CD4-positive, alpha-beta T cell treated with Interleukin-6 at 100 ng/mL for 8 hours (primary cell): ENCODE measurements around the gene CHRNG.
"Not testable (repeated sequence)": the region's sequence is repeated elsewhere in the genome, so short reads cannot be mapped to it uniquely, and the experiment has no call there.

Source experiments
- DNase-seq: peaks from one replicate; pipeline ENCODE4 v3.0.0-alpha.2; 2020; ENCODE audit warnings: mixed read lengths, low spot score

The CHRNG gene

GRCh38 chr2:232527905-232528470 is 11.5 kb upstream of the CHRNG start:
- DNase-seq = no peak

DNA sequence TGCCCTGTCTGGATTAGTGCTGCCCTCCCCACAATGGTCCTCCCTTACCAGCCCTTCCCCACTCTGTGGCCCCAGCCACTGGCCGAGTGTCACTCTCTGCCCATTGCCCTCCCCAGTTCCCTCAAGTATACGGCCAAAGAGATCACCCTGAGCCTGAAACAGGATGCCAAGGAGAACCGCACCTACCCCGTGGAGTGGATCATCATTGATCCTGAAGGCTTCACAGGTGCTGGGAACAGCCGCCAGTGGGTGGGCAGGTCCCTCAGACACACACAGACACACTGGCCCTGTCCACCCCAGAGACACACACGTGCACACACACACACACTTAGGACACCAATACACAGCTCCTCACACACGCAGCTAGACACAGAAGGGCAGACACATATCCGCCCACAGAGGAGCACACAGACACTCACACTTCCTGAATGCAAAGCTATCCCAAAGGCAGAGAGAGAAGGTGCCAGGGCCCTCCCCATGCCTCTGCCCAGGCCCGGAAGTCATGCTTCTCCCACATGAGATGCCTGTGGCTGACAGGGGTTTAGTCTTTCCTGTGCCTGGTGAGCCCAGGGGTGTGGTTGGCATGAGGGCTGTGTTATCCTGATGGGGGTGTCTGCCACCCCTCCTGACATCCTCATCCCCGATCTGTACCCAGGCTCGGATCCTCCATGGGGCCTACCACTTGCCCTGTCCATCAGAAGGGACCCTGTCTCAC is 10.6 kb upstream of the CHRNG start:
- DNase-seq = no peak

GRCh38 chr2:232529806-232530547 is 9.5 kb upstream of the CHRNG start:
- no peak for DNase-seq

- no peak for DNase-seq
Observed at GRCh38 chr2:232530626-232531260, 8.7 kb upstream of the CHRNG start.

DNA sequence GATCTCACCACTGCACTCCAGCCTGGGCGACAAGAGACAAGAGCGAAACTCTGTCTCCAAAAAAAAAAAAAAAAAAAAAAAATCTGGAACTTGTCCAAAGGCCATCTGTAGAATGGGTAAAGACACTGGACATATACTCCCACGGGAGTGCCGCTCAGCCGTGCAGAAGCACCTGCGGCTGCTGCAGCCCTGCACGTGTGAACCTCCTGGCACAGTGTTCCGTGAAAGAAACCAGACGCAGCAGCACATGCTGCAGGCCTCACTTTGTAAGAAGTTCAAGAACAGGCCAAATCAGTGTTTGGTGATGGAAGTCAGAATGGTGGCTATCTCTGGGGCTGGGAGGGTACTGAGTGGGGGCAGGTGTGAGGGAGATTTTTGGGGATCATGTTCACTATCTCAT is 7.1 kb upstream of the CHRNG start:
- DNase-seq = no peak

GRCh38 chr2:232532821-232533220 is 6.7 kb upstream of the CHRNG start:
- DNase-seq = not testable (repeated sequence)

GRCh38 chr2:232533944-232534710 is 5.4 kb upstream of the CHRNG start:
- no peak for DNase-seq

GRCh38 chr2:232534940-232535651 is 4.4 kb upstream of the CHRNG start:
- DNase-seq = no peak

DNA sequence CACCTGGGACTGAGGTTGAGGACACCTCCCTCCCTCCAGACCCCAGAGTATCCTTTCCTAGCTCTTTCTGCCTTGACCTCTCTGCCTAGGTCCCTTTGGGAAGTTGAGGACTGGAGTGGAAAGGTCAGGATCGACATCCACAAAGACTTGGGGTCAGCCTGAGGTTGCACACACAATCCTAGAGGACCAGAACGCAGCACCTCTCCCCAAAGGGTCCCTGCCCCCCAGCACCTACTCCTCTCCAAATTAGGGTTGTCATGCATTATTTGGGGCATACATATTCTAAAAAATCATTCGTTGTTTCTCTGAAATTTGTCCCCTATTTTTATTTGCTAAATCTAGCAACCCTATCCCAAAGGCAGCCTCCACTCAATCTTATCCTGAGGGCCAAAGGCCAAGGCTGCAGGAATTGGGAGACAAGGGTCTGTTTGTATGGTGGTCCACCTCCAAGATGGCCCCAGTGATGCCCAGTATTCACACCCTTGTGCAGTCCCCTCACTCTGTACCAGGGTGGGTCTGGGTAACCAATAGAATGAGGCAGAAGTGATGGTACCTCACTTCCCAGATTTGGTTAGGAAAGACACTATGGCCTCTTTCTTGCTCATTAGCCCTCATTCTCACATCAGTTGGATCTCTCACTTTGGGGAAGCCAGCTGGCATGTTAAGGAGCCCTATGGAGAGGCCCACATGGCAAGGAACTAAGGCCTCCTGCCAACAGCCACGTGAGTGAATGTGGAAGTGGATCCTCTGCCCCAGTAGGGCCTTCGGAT is 3.5 kb upstream of the CHRNG start:
- DNase-seq = no peak

DNA sequence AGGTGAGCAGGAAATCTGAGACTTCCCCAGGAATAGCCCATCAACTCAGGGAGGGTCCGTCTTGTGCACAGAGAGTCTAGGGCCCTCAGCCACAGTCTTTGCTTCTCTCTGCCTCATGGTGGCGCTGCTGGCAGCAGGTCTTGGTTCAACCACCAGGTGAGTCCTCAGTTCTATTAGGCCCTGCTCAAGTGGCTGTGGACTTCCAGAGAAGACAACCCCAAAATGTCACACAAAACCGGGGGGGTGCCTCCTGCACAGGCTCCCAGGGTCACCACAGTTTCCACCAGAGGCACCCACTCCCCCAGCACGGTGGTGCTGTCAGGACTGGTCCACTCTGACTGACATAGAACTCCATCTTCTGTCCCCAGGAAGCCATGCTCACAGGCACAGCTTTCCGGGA is 2.4 kb upstream of the CHRNG start:
- no peak for DNase-seq

DNA sequence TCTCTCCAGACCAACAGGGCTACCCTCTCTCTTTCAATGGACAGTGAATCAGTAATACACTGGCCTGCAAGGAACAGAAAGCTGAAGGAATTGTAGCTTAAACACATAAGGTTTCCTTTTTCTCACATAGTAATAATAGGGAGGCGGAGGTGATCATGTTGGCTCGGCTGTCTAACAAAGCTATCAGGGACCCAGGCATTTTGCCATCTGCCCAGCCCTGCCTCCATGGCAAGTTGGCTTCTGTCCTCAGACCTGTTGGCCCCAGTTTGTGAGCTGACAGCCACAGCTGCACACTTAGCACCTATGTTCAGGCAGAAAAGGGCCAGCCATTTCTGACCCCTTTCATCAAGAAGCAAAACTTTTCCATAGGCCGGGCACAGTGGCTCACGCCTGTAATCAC is 2.0 kb upstream of the CHRNG start:
- DNase-seq = no peak

DNA sequence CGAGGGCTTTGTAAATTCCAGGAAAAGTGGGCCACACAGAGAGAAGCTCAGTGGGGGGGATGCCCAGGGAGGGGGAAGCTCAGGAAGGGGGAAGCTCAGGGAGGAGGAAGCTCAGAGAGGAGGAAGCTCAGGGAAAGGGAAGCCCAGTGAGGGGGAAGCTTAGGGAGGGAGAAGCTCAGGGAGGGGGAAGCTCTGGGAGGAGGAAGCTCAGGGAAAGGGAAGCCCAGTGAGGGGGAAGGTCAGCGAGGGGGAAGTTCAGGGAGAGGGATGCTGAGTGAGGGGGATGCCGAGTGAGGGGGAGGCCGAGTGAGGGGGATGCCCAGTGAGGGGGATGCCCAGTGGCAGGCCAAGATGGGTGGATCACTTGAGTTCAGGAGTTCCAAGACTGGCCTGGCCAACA is 821 bp upstream of the CHRNG start:
- DNase-seq = no peak

- no peak for DNase-seq
Observed at GRCh38 chr2:232540441-232541041, 1.0 kb downstream of the CHRNG start.

GRCh38 chr2:232541195-232541960 is 1.9 kb downstream of the CHRNG start:
- DNase-seq = no peak

DNA sequence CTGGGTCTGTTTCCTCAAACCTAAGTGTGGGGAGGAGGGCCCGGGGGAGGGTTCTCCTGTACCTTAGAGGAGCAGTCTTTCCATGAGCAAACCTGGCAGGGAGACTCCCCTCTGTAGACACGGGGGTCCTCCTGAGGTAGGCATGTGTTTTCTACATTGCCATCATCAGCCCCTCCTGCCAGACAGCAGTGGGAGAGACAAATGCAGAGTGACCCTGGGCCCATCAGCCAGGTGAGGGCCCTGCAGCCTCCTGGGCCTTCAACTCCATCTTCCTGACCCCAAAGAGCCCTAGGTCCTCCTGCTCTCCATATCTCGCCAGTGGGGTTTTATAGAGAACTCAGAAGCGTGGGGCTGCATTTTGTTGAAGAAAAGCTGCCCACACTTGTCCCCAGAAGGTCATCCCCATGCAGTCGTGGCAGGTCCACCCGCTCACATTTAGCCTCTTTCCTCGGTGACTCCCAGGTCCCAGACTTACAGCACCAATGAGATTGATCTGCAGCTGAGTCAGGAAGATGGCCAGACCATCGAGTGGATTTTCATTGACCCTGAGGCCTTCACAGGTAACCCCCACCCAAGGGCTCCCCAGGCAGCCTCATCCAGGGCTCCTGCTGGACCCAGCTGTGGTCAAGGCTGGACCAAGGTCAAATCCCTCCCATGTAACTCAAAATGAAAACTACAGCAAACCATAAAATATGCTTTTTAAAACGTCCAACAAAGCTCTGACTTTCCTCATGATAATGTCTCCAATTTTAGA is 2.6 kb downstream of the CHRNG start:
- DNase-seq = no peak

- DNase-seq = no peak
Observed at GRCh38 chr2:232542715-232543467, 3.4 kb downstream of the CHRNG start.

- no peak for DNase-seq
Observed at GRCh38 chr2:232543491-232543890, 4.0 kb downstream of the CHRNG start.
